HepG2 (cell line): ENCODE measurements around the gene MAGED1. TPM values are rescaled to one million over a fixed set of nuclear protein-coding genes. Genes with fewer than 3 reads are reported as not detected.

Source experiments
- ATAC-seq: fragments of 200-7000 bp; cut with Tn5 transposase; 3 replicates; pipeline ENCODE4 v1.9.1; 2020; ENCODE audit warnings: mild to moderate bottlenecking, moderate library complexity
- BruUV-seq: library from RNA; stranded (reverse); fragments of 400-500 nt; replicated peaks from 2 replicates; lab custom pipeline; 2021; lab: Mats Ljungman, UMichigan
- CTCF ChIA-PET: fragments of 300-600 bp; formaldehyde crosslinking; extraction: SDS; loops from one replicate; lab custom pipeline; 2021; ENCODE audit warnings: low total read pairs, inconsistent platforms, low intra/inter-chr PET ratio; lab: Yijun Ruan, JAX
- POLR2A ChIA-PET: fragments of 350-600 bp; sonication (Branson Sonifier 250); formaldehyde crosslinking; loops from one replicate; lab custom pipeline; 2020; ENCODE audit warnings: antibody characterized with exemption, inconsistent platforms; lab: Yijun Ruan, JAX
- DNase-seq: peaks from one replicate; pipeline ENCODE4 v3.0.0-alpha.2; 2015; ENCODE audit warnings: low spot score
- FAIRE-seq: peaks from 3 replicates; lab custom pipeline; 2011; peaks lifted over from hg19 to GRCh38; lab: Jason Lieb, UNC
- H2AFZ ChIP-seq: one replicate; pipeline ENCODE4 v1.6.1; 2011; ENCODE audit warnings: low read length, inconsistent platforms
- H3K27ac ChIP-seq: fragments of 300-600 bp; 3 replicates; pipeline ENCODE4 v1.8.0; 2011; ENCODE audit warnings: mixed run types, mild to moderate bottlenecking, mixed read lengths, low read length, inconsistent platforms; ENCODE audit not compliant: insufficient read depth; ENCODE audit errors: extremely low read length
- H3K27me3 ChIP-seq, 2 experiments: fragments of 200-600 bp in 1 of 2; 2 replicates in 1 of 2; 3 replicates in 1 of 2; pipeline versions ENCODE4 v1.6.0 to v1.8.0; 2011; ENCODE audit warnings: low read length in 2 of 2, mild to moderate bottlenecking in 2 of 2, moderate library complexity in 2 of 2, inconsistent platforms in 1 of 2; ENCODE audit not compliant: insufficient read depth in 2 of 2, control insufficient read depth in 1 of 2
- H3K36me3 ChIP-seq, 2 experiments: fragments of 200-600 bp in 1 of 2; replicated peaks in 1 of 2; 2 replicates in 1 of 2; 3 replicates in 1 of 2; pipeline versions ENCODE4 v1.5.1 to v1.8.0; 2011; ENCODE audit warnings: low read length in 2 of 2, inconsistent platforms in 1 of 2; ENCODE audit not compliant: insufficient read depth in 2 of 2, control insufficient read depth in 1 of 2
- H3K4me1 ChIP-seq: 2 replicates; pipeline ENCODE4 v1.5.1; 2012; ENCODE audit warnings: low read length, inconsistent platforms; ENCODE audit not compliant: insufficient read depth
- H3K4me2 ChIP-seq: 2 replicates; pipeline ENCODE4 v1.6.0; 2011; ENCODE audit warnings: low read depth, low read length, inconsistent platforms
- H3K4me3 ChIP-seq, 3 experiments: fragments of 200-600 bp in 1 of 3; sonication (generic), shearing (Covaris generic) in 1 of 3; replicated peaks in 1 of 3; 2 replicates each; pipeline ENCODE4 v1.5.1; 2011 to 2016; ENCODE audit warnings: low read length in 3 of 3, inconsistent platforms in 2 of 3, low read depth in 2 of 3, mild to moderate bottlenecking in 2 of 3, control low read depth in 1 of 3, mixed read lengths in 1 of 3; ENCODE audit not compliant: insufficient read depth in 1 of 3
- H3K79me2 ChIP-seq: one replicate; pipeline ENCODE4 v1.6.1; 2011; ENCODE audit warnings: low read length, inconsistent platforms; ENCODE audit not compliant: insufficient read depth
- H3K9ac ChIP-seq: 2 replicates; pipeline ENCODE4 v1.6.0; 2011; ENCODE audit warnings: mild to moderate bottlenecking, low read depth, low read length, inconsistent platforms; ENCODE audit not compliant: insufficient read depth
- H3K9me3 ChIP-seq: 2 replicates; pipeline ENCODE4 v1.5.1; 2012; ENCODE audit warnings: mild to moderate bottlenecking, low read length
- H4K20me1 ChIP-seq: 2 replicates; pipeline ENCODE4 v1.6.0; 2011; ENCODE audit warnings: inconsistent platforms, mild to moderate bottlenecking, low read length, moderate library complexity; ENCODE audit not compliant: insufficient read depth
- ATF7 ChIP-seq, 2 experiments: fragments of 450-650 bp in 1 of 2; sonication (generic) in 1 of 2; formaldehyde crosslinking in 1 of 2; IDR thresholded peaks; 2 replicates each; pipeline versions ENCODE4 v1.4.0 to v1.6.1; 2016 to 2020; ENCODE audit warnings: antibody characterized with exemption in 1 of 2, mild to moderate bottlenecking in 1 of 2, missing genetic modification reagents in 1 of 2
- CHCHD3 ChIP-seq: sonication (generic); formaldehyde crosslinking; IDR thresholded peaks from 2 replicates; pipeline ENCODE4 v1.8.0; 2022; ENCODE audit warnings: mild to moderate bottlenecking, missing genetic modification reagents, moderate library complexity
- CREB3 ChIP-seq: sonication (generic); formaldehyde crosslinking; IDR thresholded peaks from 2 replicates; pipeline ENCODE4 v1.5.0; 2020; ENCODE audit warnings: missing genetic modification reagents
- ETS1 ChIP-seq: sonication (generic); formaldehyde crosslinking; IDR thresholded peaks from 2 replicates; pipeline ENCODE4 v1.4.0; 2020; ENCODE audit warnings: missing genetic modification reagents
- MLX ChIP-seq: IDR thresholded peaks from 2 replicates; pipeline ENCODE4 v1.6.1; 2016
- MTF2 ChIP-seq: sonication (generic); formaldehyde crosslinking; IDR thresholded peaks from 2 replicates; pipeline ENCODE4 v1.5.0; 2020; ENCODE audit warnings: missing genetic modification reagents, borderline replicate concordance
- NONO ChIP-seq, 2 experiments: fragments of 450-650 bp in 1 of 2; sonication (generic) in 1 of 2; formaldehyde crosslinking in 1 of 2; IDR thresholded peaks in 1 of 2; conservative IDR thresholded peaks in 1 of 2; 2 replicates each; pipeline versions ENCODE4 v1.6.1 to v1.8.0; 2017 to 2022; ENCODE audit warnings: mild to moderate bottlenecking in 1 of 2, missing genetic modification reagents in 1 of 2, moderate library complexity in 1 of 2
- NR2F1 ChIP-seq, 2 experiments: fragments of 450-650 bp in 1 of 2; formaldehyde crosslinking in 1 of 2; IDR thresholded peaks; 2 replicates each; pipeline versions ENCODE4 v1.5.0 to v1.6.1; 2016 to 2020; ENCODE audit warnings: mild to moderate bottlenecking in 1 of 2, missing compliant biosample characterization in 1 of 2, missing genetic modification reagents in 1 of 2, moderate library complexity in 1 of 2
- SIX4 ChIP-seq: sonication (generic); formaldehyde crosslinking; IDR thresholded peaks from 2 replicates; pipeline ENCODE4 v1.4.0; 2020; ENCODE audit warnings: missing genetic modification reagents
- SRSF1 ChIP-seq: fragments of 200-400 bp; formaldehyde crosslinking; optimal IDR thresholded peaks from 2 replicates; pipeline ENCODE3; 2017; ENCODE audit warnings: mild to moderate bottlenecking, low read depth, low read length, moderate library complexity
- ZBTB7B ChIP-seq: sonication (generic); formaldehyde crosslinking; IDR thresholded peaks from 2 replicates; pipeline ENCODE4 v1.4.0; 2020; ENCODE audit warnings: missing genetic modification reagents
- ZNF160 ChIP-seq: sonication (generic); formaldehyde crosslinking; IDR thresholded peaks from 2 replicates; pipeline ENCODE4 v1.8.0; 2022; ENCODE audit warnings: mild to moderate bottlenecking, inconsistent platforms, missing genetic modification reagents
- ZNF550 ChIP-seq: sonication (generic); formaldehyde crosslinking; IDR thresholded peaks from 2 replicates; pipeline ENCODE4 v1.4.0; 2020; ENCODE audit warnings: mild to moderate bottlenecking, missing genetic modification reagents, borderline replicate concordance
- ZNF552 ChIP-seq: sonication (generic); formaldehyde crosslinking; IDR thresholded peaks from 2 replicates; pipeline ENCODE4 v1.9.0; 2022; ENCODE audit warnings: missing genetic modification reagents, mild to moderate bottlenecking, borderline replicate concordance
- ZNF879 ChIP-seq: sonication (generic); formaldehyde crosslinking; IDR thresholded peaks from 2 replicates; pipeline ENCODE4 v1.8.1; 2023; ENCODE audit warnings: missing genetic modification reagents
- WGBS: methylation state at CpG from one replicate; pipeline ENCODE4 v1.1.6; 2017; ENCODE audit warnings: low lambda C conversion rate; 5-methylcytosine and 5-hydroxymethylcytosine counted together
- in situ Hi-C: cut with HindIII; loops from 2 replicates; pipeline ENCODE4 v1.10.0; 2017; ENCODE audit warnings: low pct_unique_long_range_greater_than_20kb; ENCODE audit not compliant: extremely low pct_ligation_motif_present
- intact Hi-C: fragments of 100-400 bp; cut with micrococcal nuclease; formaldehyde crosslinking; loops from one replicate; pipeline ENCODE4 v1.10.0; 2022; ENCODE audit not compliant: unreplicated experiment
- polyA plus RNA-seq, 8 experiments: library from polyadenylated mRNA; depleted of rRNA in 3 of 8; stranded (reverse) in 7 of 8; unstranded in 1 of 8; fragments of >200 nt; fragmentation: Illumina TruSeq in 4 of 8; extraction: Trizol in 4 of 8; gene quantifications; 2 replicates each; pipeline versions ENCODE4 v1.2.1 to v1.2.3, GENCODE V29; 2011 to 2016; ENCODE audit warnings: low read depth in 4 of 8, missing spikeins in 1 of 8, mixed read lengths in 1 of 8; ENCODE audit not compliant: insufficient read depth in 1 of 8
- total RNA-seq, 5 experiments: library from RNA; depleted of rRNA; stranded (reverse); fragments of >200 nt; fragmentation: Illumina TruSeq; extraction: Trizol; gene quantifications; 2 replicates each; pipeline ENCODE4 v1.2.3, GENCODE V29; 2016; ENCODE audit warnings: low read depth in 1 of 5
- TF ChIP-seq, protein P1 (sequence below): IDR thresholded peaks from 2 replicates; pipeline ENCODE4 v1.6.1; 2012; ENCODE audit warnings: inconsistent platforms
- TF ChIP-seq, protein P2 (sequence below): IDR thresholded peaks from 2 replicates; pipeline ENCODE4 v1.6.1; 2016; ENCODE audit warnings: missing compliant biosample characterization, missing genetic modification reagents, borderline replicate concordance
- TF ChIP-seq, protein P3 (sequence below): sonication (generic); formaldehyde crosslinking; IDR thresholded peaks from 2 replicates; pipeline ENCODE4 v1.5.0; 2020; ENCODE audit warnings: mild to moderate bottlenecking, low read depth, missing genetic modification reagents, borderline replicate concordance
- TF ChIP-seq, protein P4 (sequence below): sonication (generic); formaldehyde crosslinking; IDR thresholded peaks from 2 replicates; pipeline ENCODE4 v1.5.0; 2020; ENCODE audit warnings: missing genetic modification reagents, mild to moderate bottlenecking, borderline replicate concordance

The MAGED1 gene
- total and polyA plus RNA-seq, 2 of the 13 experiments (the other 11 are each of a cell fraction or from before 2014, with no cell fraction given): 105 to 137 TPM

GRCh38 chrX:51917604-51918003 is 24.2 kb downstream of the MAGED1 start:
- no peak overlapping the region for H3K9ac ChIP-seq
- POLR2A ChIA-PET: no interaction called here
- H2AFZ ChIP-seq: no peak overlapping the region
- H3K79me2 ChIP-seq: no peaks in the 10 kb centered on the region
- no peak overlapping the region for H3K4me2 ChIP-seq
- in situ Hi-C loops: no loop called here
- WGBS: 3% methylated on average over 2 of the region's 2 CpGs
- no peaks in the 10 kb centered on the region for H3K27me3 ChIP-seq
- no peak overlapping the region for H3K4me3 ChIP-seq
- ATAC-seq (no peak), FAIRE-seq (no peak), DNase-seq (no peak)
- no peaks in the 10 kb centered on the region for H3K4me1 ChIP-seq
- CTCF ChIA-PET: no interaction called here
- intact Hi-C loops: no loop called here
- no peak overlapping the region for H3K27ac ChIP-seq
- BruUV-seq: no TSS peak
- no peaks in the 10 kb centered on the region for H3K36me3 ChIP-seq
- no peaks in the 10 kb centered on the region for H3K9me3 ChIP-seq
- no peaks in the 10 kb centered on the region for H4K20me1 ChIP-seq
- no peak for TF ChIP-seq ZBTB7B
- no peak for TF ChIP-seq ZNF879 (CRISPR knock-in tag)
- no peak for TF ChIP-seq CHCHD3
- no peak for TF ChIP-seq SRSF1
- no peak for TF ChIP-seq ZNF550 (CRISPR knock-in tag)
- TF ChIP-seq ZNF160 (CRISPR knock-in tag): no peak
- no peak for TF ChIP-seq NR2F1 (CRISPR knock-in tag; IDR thresholded peaks at IDR 0.05)
- TF ChIP-seq, protein P1, sequence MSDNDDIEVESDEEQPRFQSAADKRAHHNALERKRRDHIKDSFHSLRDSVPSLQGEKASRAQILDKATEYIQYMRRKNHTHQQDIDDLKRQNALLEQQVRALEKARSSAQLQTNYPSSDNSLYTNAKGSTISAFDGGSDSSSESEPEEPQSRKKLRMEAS: no peak
- TF ChIP-seq MLX (CRISPR knock-in tag): no peak
- TF ChIP-seq, protein P2, sequence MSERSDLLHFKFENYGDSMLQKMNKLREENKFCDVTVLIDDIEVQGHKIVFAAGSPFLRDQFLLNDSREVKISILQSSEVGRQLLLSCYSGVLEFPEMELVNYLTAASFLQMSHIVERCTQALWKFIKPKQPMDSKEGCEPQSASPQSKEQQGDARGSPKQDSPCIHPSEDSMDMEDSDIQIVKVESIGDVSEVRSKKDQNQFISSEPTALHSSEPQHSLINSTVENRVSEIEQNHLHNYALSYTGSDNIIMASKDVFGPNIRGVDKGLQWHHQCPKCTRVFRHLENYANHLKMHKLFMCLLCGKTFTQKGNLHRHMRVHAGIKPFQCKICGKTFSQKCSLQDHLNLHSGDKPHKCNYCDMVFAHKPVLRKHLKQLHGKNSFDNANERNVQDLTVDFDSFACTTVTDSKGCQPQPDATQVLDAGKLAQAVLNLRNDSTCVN (CRISPR knock-in tag): no peak
- no peak for TF ChIP-seq MTF2 (CRISPR knock-in tag)
- TF ChIP-seq, protein P3, sequence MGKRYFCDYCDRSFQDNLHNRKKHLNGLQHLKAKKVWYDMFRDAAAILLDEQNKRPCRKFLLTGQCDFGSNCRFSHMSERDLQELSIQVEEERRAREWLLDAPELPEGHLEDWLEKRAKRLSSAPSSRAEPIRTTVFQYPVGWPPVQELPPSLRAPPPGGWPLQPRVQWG: no peak
- no peak for TF ChIP-seq NONO (IDR thresholded peaks at IDR 0.05)
- TF ChIP-seq NONO (CRISPR knock-in tag; conservative IDR thresholded peaks at IDR 0.05): no peak
- no peak for TF ChIP-seq ZNF552
- TF ChIP-seq ETS1 (CRISPR knock-in tag): no peak
- TF ChIP-seq, protein P4, sequence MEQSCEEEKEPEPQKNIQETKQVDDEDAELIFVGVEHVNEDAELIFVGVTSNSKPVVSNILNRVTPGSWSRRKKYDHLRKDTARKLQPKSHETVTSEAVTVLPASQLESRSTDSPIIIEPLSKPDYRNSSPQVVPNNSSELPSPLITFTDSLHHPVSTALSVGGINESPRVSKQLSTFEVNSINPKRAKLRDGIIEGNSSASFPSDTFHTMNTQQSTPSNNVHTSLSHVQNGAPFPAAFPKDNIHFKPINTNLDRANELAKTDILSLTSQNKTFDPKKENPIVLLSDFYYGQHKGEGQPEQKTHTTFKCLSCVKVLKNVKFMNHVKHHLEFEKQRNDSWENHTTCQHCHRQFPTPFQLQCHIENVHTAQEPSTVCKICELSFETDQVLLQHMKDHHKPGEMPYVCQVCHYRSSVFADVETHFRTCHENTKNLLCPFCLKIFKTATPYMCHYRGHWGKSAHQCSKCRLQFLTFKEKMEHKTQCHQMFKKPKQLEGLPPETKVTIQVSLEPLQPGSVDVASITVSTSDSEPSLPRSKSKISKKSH: no peak
- no peak for TF ChIP-seq ATF7 (IDR thresholded peaks at IDR 0.05)
- no peak for TF ChIP-seq ATF7 (CRISPR knock-in tag; IDR thresholded peaks at IDR 0.05)
- TF ChIP-seq SIX4 (CRISPR knock-in tag): no peak
- TF ChIP-seq CREB3 (CRISPR knock-in tag): no peak
